Ecto neural progenitor cell (in vitro differentiated cells): Measurements from ENCODE around the gene PHF19.

Experiments
- DNase-seq: peaks from one replicate; pipeline ENCODE4 v3.0.0-alpha.2; 2018; ENCODE audit warnings: low spot score

The PHF19 gene

GRCh38 chr9:120853198-120853597, 23.8 kb downstream of the PHF19 start:
- no peak for DNase-seq

GRCh38 chr9:120852240-120853010, 24.6 kb downstream of the PHF19 start:
- DNase-seq = no peak

GRCh38 chr9:120851449-120851848, 25.5 kb downstream of the PHF19 start:
- DNase-seq = no peak

- DNase-seq = no peak
These were observed 26.7 kb downstream of the PHF19 start for GRCh38 chr9:120850315-120850714.

- no peak for DNase-seq
These were observed 30.1 kb downstream of the PHF19 start for GRCh38 chr9:120846906-120847305.

GRCh38 chr9:120846251-120846889, 30.6 kb downstream of the PHF19 start:
- DNase-seq = no peak

- no peak for DNase-seq
These were observed 31.7 kb downstream of the PHF19 start for GRCh38 chr9:120845255-120845654.

GRCh38 chr9:120842685-120843485, 34.1 kb downstream of the PHF19 start, which contains the start of gene PSMD5:
Gene PSMD5 (minus strand): TSS chr9:120842922. CDS start chr9:120842909, 13 bp downstream.
- DNase-seq = peak; percentile 88

- DNase-seq = no peak
These were observed 34.9 kb downstream of the PHF19 start for GRCh38 chr9:120841930-120842684.

GRCh38 chr9:120839146-120839545, 37.8 kb downstream of the PHF19 start:
- no peak for DNase-seq

- no peak for DNase-seq
These were observed 39.1 kb downstream of the PHF19 start for GRCh38 chr9:120837921-120838320.

- no peak for DNase-seq
These were observed 43.7 kb downstream of the PHF19 start for GRCh38 chr9:120833325-120833724.

- no peak for DNase-seq
These were observed 44.2 kb downstream of the PHF19 start for GRCh38 chr9:120832807-120833206.

GRCh38 chr9:120830865-120831264, 46.1 kb downstream of the PHF19 start:
- DNase-seq = no peak

- DNase-seq = no peak
These were observed 46.8 kb downstream of the PHF19 start for GRCh38 chr9:120830151-120830550.

- no peak for DNase-seq
These were observed 47.3 kb downstream of the PHF19 start for GRCh38 chr9:120829650-120830049.

- DNase-seq = no peak
These were observed 56.9 kb downstream of the PHF19 start for GRCh38 chr9:120820095-120820494.

GRCh38 chr9:120818595-120818994, 58.4 kb downstream of the PHF19 start:
- DNase-seq = no peak

GRCh38 chr9:120815075-120815474, 61.9 kb downstream of the PHF19 start:
- DNase-seq = no peak

- no peak for DNase-seq
These were observed 68.1 kb downstream of the PHF19 start for GRCh38 chr9:120808931-120809330.

GRCh38 chr9:120807607-120808379, 69.2 kb downstream of the PHF19 start:
- DNase-seq = no peak
